HK-2 (cell line): ENCODE data around the gene NIPAL1.

Source experiments
- DNase-seq: peaks from one replicate; pipeline ENCODE4 v3.0.0-alpha.2; 2018; ENCODE audit not compliant: unreplicated experiment

The NIPAL1 gene

DNA sequence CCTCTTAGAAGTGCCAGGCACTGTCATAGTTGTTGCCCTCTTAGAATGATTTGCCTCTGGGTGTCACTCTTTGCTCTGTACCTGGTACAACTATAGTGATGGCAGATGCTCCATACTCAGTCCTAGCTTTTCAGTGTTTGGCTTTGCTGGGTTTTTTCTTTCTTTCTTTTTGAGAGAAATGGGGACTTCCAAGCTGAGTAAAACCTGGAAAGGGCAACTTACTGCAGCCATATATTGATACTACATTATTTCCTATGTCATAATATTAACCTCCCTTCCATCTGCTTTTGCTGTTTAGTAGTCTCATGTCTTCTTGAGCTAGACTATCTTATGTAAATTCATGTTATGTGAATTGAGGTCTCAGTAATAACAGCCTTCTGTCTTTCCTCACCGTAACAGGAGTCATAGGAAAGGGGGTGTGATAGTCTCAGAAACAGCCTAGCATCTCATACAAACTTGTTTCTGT, 49.0 kb downstream of the NIPAL1 start:
- DNase-seq, result no peak

DNA sequence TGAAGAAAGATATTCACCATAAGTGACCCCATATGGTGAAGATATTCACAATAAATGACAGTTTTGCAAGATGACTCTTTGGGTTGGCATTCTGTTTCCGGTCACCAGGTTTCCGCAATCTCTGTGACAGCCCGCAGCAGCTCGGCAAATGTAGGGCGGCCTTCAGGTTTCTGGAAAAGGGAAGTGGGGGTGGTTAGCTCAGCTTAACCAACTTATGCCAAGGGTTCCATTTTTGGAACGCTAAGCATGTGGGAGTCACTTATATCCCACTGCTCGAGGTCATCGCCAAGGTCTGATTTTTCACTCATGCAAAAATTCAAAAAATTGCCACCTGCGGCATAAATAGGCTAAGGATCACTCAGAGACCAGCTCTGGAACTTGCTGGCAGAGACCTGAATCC, 51.0 kb downstream of the NIPAL1 start:
- no peak for DNase-seq

DNA sequence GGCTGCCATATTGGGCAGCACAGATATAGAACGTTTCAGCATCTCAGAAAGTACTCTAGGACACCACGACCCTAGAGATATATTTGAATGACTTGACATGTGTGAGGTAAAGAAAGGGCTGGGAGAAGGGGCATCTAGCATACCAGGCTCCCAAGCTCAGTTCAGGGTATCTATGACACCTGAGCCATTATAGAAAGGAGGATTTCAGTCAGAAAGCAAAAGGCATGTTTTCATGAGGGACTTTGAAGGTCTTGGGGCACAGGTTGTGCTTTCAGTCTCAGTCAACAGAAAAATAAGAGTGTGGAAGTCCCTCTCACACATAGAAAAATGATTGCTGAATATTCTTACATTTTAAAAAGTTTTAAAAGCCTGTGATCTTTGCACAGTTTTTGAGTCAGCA, 51.6 kb downstream of the NIPAL1 start:
- no peak for DNase-seq

DNA sequence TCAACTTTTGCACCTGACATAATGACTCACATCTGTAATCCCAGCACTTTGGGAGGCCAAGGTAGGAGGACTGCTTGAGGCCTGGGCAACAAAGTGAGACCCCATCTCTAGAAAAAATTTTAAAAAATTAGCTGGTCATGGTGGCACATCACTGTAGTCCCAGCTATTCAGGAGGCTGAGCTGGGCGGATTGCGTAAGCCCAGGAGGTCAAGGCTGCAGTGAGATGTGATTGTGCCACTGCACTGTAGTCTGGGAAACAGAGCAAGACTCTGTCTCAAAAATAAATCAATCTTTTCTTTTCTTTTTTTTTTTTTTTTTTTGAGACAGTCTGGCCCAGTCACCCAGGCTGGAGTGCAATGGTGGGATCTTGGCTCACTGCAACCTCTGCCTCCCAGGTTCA, 52.5 kb downstream of the NIPAL1 start:
- no peak for DNase-seq

DNA sequence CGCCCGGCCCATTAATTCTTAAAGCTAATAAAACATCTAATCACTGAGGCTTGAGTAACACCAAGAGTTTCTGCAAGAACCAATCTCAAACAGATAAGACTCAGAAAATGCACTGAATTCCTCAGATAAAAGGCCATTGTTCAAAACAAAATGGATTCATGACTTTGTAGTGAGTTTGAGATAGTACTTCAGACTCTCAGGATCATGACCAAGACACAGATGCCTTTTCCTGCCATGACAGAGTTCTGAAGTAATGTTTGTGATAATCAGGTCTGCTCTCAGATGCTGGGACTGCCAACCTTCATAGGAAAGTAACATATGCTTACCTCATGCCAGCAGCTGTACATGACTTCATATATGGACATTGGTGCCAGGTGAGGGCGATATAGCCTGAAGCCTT, 54.6 kb downstream of the NIPAL1 start:
- DNase-seq, result no peak

DNA sequence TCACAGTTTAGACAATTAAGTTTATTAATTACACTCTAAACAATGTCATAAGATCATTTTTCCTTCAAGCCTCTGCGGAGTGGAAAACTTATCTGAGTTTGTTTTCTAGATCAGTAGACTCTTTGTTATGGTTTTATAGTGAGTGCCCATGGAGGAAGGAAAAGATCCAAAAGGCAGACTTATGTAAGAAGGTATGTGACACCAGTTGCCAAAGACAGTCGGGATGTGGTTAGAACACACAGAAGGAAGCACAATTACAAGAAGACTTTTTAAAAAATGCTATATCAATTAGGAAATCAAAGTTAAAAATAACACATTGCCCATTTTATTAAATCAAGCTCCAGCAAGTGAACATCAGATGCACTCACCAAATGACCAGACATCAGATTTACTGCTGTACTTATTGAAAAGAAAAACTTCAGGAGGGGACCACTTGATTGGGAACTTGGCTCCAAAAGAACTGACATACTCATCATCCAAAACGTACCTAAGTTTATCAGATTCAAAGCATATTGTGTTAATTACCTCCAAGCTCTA, 57.1 kb downstream of the NIPAL1 start:
- no peak for DNase-seq

DNA sequence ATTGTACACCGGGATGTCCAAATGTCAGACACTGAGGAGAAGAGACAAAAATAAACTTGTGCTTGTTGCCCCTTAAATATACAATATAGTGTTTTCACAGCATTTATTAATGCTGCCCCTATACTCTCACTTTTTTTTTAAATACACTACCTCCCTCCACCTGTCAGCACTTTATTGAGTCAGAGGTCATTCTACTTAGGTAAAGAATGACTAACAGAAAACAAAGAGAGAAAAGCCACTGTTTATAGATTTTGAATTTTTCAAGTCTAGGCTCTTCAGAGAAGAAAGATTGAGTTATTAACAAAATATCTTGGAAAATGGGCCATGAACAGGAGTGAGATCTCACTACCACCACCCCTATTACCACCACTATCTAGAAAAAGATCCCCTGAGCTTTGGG, 58.1 kb downstream of the NIPAL1 start:
- no peak for DNase-seq

DNA sequence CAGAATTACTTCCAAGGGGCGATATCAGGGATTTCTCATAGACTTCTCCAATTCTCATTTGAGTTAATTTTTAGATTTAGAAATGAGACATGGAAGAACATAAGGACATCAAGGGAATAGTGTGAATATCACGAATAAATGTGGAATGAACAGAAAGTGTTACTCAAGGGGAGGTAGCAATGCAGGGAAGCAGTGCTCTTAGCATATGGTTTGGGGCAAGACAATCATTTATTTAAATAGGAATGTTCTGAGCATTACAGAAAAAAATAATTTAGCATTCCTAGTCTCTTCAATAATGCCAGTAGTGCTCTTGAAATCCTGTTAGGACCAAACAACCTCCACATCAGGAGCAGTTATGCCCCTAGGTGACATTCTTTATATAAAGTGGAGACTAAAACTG, 61.9 kb downstream of the NIPAL1 start:
- no peak for DNase-seq

DNA sequence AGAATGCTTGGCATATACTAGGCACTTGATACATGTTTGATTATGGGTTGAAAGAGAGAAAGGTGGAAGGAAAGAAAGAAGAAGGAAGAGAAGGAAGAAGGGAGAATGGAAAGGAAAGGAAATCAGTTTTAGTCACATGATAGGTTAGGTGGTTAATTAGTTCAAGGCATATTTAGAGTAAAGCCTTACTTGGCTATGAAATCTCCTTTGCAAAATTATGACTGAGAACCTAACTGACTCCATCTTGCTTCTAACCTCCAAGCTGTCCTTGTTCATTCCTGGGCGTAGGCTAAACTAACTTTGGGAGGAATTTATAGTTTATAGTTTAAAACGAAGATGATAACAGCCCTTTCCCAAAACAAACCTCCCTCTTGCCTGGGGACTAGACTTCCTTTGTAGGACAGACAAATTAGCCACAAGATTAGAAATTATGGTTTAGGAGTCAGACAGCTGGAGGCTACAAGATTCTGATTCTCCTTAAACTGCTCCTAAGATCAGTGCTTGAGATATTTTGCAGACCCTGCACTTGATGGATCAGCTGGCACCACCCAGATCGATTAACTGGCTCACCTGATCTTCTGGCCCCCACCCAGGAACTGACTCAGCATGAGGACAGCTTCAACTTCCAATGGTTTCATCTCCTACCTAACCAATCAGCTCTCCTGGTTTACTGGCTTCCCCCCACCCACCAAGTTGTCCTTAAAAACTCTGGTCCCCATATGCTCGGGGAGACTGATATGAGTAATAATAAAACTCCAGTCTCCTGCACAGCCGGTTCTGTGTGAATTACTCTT, 62.5 kb downstream of the NIPAL1 start:
- DNase-seq, result no peak

DNA sequence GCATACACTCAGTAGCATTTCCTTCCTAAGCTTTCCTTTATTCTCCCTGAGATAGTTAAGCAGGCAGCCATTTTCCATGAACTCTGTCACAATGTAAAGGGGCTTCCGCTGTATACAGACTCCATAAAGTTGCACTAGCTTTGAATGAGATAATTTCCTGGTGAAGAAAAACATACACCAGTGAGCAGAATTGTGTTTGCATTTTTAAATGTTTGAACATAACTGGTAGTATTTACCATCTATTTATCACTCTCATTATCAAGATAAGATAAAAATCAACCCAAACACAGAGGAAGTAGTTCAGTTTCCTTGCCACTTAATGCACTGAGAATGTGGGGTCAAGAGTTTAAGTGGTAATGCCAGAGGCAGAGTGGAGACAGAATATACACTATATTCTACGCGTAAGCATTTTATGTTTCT, 63.4 kb downstream of the NIPAL1 start:
- no peak for DNase-seq

DNA sequence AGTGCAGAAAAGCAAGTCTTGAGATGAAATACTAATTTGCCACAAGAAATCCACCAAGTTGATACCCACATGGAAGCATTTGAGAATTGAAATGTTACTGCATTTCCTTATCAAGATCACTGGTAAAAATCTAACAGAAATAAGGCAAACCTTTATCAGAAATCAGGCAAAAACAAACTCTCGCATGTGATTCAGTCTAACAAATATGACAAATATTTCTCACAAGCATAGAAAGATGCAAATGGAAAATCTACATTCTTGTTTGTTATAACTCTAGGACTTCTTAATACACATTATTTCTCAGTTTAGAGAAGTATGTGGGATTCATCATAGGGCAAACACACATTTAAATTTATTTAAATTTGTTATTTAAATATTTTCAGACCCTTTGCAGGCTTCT, 64.6 kb downstream of the NIPAL1 start:
- DNase-seq, result no peak

DNA sequence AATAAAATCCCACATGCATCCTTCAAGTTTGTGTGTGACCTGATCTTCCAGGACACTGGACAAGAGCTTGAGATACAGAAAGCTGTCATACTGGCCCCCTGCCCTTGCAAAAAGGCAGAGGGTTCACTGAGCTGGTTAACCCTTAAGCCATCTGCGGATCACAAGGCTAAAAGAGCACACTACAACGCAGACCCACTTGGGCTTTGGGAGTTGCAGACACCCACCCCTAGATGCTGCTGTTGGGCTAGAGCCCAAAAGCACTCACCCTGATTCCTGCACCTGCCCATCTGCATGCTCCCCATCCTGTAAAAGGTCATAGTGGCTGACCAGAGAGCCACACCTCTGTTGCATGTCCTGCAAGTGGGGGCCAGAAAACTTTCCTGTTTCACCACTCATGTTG, 66.4 kb downstream of the NIPAL1 start:
- DNase-seq, result no peak

DNA sequence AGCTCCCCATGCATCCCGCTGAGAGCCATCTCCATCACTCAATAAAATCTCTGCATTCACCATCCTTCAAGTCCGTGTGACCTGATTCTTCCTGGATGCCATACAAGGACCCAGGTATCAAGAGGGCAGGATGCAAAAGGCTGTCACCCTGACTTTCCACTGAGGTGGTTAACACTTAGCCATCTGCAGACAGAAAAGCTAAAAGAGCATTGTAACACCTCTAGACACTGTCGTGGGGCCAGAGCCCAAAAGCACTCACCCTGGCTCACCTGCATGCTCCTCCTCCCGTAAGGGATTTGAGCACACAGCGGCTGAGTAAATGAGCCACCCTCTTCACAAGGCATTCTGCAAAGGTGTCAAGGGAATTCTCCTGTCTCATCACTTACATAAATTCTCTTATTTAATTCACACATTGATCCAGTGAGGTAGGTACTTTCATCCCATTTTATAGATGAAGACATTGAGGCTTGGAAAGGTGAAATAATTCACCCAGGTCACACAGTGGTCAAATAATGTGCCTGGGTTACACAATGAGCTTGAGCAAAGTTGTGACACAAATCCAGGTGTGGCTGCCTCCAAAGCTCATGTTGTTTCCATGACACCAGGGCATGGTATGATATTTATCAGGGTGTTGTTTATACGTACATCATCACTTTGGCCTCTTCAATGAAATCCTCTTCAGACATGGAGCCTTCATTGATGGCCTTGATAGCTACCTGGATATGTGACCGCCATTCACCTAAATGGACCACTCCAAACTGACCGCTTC, 69.4 kb downstream of the NIPAL1 start:
- DNase-seq, result no peak
